GM21367 (cell line): ENCODE results near the gene WASHC3.

ENCODE experiments used
- ATAC-seq: cut with Tn5 transposase; IDR thresholded peaks from one replicate; pipeline ENCODE4 v1.9.1; 2021; ENCODE audit not compliant: unreplicated experiment

Gene WASHC3

GRCh38 chr12:101982307-101982706, 79.5 kb downstream of the WASHC3 start:
- no peak for ATAC-seq

- ATAC-seq: no peak
Observed at GRCh38 chr12:101981868-101982267, 79.9 kb downstream of the WASHC3 start.

- no peak for ATAC-seq
Observed at GRCh38 chr12:101968770-101969169, 93.0 kb downstream of the WASHC3 start.

- no peak for ATAC-seq
Observed at GRCh38 chr12:101967506-101967905, 94.3 kb downstream of the WASHC3 start.

- no peak for ATAC-seq
Observed at GRCh38 chr12:101966496-101966895, 95.3 kb downstream of the WASHC3 start.

- ATAC-seq: no peak
Observed at GRCh38 chr12:101963697-101964096, 98.1 kb downstream of the WASHC3 start.
